Activated CD4-positive, alpha-beta T cell treated with anti-CD3 and anti-CD28 coated beads, Interleukin-2, amount 50 U/mL, for 4 hours (primary cell): ENCODE data around the gene GRK1.

ENCODE experiments used
- DNase-seq, 2 experiments: peaks; one replicate each; pipeline ENCODE4 v3.0.0-alpha.2; 2020

The GRK1 gene

DNA sequence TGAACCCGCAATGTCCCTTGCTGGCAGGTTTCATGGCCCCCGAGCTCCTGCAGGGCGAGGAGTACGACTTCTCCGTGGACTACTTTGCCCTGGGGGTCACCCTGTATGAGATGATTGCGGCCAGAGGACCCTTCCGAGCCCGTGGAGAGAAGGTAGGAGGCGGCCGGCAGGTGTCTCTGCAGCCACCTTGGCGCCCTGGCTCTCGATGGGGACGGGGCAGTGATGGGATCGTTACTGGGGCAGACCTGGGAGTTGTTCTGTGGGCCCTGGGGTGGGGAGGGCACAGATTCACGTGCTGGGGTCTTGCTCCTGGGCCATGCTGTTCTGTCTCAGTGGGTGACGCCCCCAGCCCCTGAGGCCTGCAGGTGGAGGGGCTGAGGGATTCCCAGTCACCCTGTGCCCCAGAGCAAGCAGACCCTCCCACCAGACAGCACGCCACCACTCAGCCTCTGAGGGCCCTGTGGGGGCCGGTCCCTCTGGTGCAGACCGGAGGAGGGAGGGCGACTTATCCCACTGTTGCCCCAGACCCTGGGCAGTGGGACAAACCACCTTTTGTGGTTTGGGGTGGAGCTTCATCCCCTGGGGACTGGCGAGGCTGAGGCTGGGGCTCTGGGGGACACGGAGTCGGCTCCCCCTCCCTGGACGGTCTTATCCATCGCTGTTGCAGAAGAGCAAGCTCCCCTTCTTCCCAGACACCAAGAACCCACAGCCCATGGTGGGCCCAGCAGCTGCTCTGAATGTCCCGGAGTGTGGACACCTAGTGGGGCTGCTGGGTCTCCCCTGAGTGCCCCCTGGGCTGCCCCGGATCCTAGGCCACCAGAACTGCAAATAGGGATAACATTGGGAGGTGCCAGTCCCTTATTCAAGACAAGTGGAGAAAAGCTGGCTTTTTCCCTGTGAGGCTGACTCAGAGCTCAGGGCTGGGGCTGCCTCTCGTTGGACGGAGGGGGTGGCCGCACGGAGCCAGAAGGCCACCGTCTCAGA lies 64.5 kb downstream of the GRK1 start:
- DNase-seq, result no peak

GRCh38 chr13:113732176-113732960 lies 65.3 kb downstream of the GRK1 start:
- no peak for DNase-seq

- no peak for DNase-seq
Observed at GRCh38 chr13:113732961-113733950, 66.2 kb downstream of the GRK1 start.

DNA sequence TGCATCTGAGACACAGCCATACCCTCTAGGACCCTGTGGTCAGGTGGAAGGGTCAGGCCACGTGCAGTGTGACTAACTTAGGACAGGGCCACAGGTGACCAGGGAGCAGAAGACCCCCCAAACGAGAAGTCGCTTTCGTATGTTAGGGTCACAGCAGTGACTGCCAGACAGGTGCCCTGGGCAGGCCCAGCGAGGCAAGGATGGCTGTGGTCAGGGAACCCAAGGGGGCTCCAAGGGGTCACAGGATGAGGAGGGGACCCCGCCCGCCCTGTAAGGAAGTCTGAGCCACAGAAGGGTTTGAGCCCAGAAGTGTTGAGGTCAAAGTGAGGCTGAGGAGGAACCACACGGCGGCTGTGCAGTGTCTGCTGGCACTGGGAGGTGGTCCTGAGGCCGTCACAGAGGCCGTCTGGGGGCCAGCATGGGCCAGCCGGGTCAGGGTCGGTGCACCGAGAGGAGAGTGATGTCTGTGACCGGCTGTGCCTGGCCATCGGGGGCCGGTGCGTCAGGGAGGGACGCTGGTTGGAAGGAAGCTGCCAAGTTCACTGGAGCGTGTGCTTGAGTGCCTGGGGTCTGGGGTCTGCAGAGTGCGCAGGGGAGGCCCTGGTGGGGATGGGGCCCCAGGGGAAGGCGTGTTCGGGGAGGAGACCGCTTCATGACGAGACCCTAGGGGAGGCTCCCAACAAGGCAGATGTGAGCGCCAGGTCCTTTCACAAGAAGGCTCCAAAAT lies 67.2 kb downstream of the GRK1 start:
- no peak for DNase-seq

DNA sequence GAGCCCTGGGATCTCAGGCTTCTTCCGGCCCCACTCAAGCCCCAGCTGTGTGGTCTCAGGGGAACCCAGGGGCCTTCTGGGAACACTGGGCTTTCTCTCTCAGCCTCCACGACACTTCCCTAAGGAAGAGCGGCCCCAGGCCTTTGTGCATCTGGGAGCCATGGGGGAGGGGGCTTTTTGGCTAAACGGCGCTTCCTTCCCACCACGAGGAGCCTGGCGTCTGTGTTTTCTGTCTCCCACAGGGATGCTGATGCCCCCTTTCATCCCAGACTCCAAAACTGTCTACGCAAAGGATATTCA lies 67.8 kb downstream of the GRK1 start:
- DNase-seq, result no peak

- no peak for DNase-seq
Observed at GRCh38 chr13:113735194-113735593, 68.2 kb downstream of the GRK1 start.

DNA sequence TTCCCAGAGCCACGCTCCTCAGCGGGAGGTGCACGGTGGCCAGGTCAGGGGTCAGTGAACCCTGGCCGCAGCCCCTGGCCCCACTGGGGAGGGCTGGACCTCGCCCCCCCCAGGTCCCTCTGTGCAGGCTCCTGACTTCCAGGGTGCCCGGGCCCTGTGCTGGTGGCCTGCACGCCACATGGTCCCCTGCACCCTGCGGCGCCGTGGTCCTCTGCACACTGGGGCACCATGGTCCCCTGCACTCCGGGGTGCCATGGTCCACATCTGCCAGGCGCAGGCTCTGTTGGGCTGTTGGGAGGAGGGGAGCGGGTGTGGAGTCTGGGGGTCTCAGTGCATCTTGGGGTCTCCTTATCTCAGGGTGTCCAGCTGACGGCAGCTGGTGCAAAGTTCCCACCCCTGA lies 68.7 kb downstream of the GRK1 start:
- DNase-seq, result no peak

DNA sequence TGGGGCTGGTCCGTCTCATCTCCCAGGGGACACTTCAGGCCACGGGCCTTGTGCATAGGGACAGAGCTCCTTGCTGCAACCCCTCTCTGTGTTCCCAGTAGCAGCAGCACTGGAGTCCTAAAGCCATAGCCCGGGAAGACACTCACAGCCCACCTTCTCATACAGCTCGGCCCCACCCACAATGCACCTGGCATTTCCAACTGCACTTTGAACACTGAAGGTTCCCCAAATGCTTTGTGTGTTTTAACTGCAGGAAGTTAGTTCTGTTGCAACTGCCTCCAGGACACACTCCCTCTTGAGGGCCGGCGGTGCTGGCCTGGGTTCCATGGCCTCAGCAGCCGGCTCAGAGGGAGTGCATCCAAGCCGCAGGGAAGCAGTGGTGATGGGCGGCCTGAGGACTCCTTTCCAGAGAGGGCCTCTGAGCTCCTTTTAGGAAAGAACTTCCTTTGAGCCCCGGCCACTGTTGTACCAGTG lies 69.3 kb downstream of the GRK1 start:
- DNase-seq, result no peak

GRCh38 chr13:113737803-113738202 lies 70.8 kb downstream of the GRK1 start:
- no peak for DNase-seq

GRCh38 chr13:113739527-113740285 lies 72.7 kb downstream of the GRK1 start:
- DNase-seq, result no peak

DNA sequence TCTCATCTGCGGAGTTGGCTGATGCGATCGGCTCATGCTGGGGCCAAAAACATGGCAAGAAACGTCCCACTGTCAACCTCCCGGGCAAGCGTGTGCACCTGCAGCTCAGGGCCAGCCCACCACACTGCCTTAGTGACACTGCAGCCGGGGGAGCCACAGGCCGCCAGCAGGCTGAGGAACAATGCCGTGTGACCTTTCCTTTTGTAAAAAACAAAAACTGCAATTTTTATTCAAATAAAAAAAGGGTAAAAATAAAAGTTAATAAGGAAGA lies 73.2 kb downstream of the GRK1 start:
- no peak for DNase-seq

GRCh38 chr13:113740661-113741060 lies 73.6 kb downstream of the GRK1 start:
- no peak for DNase-seq

- no peak for DNase-seq
Observed at GRCh38 chr13:113741191-113741668, 74.2 kb downstream of the GRK1 start.

GRCh38 chr13:113742000-113742441 lies 75.0 kb downstream of the GRK1 start:
- no peak for DNase-seq

DNA sequence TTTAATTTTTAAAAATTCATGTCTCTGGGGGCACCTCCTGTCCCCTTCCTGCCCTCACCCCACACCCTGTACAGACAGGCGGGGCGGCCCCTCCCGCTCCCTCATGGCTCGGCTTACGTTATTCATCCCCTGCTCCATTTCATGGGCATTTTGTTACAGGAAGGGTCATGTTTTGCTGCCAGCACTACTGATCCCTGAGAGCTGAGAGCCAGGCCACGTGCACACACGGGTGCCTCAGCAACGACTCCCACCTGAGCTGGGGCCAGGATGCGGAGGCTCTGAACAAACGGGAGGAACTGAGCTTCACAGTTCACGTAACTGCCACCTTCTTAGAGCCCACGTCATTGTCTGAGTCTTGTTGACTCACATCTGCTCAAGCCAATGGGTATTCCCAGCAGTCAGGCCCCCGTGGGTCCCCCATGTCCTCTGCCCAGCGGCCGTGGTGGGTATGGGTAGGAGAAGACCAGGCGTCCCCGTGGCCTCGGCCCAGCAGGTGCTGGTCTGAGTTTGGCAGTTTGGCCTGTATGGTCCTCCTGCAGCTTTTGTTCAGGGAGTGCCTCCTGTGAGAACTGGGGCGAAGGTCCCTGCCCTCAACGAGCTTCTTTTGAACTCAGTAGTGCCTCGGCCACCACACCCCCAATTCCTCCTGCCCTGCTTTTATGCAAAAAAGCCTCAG lies 75.6 kb downstream of the GRK1 start:
- no peak for DNase-seq

DNA sequence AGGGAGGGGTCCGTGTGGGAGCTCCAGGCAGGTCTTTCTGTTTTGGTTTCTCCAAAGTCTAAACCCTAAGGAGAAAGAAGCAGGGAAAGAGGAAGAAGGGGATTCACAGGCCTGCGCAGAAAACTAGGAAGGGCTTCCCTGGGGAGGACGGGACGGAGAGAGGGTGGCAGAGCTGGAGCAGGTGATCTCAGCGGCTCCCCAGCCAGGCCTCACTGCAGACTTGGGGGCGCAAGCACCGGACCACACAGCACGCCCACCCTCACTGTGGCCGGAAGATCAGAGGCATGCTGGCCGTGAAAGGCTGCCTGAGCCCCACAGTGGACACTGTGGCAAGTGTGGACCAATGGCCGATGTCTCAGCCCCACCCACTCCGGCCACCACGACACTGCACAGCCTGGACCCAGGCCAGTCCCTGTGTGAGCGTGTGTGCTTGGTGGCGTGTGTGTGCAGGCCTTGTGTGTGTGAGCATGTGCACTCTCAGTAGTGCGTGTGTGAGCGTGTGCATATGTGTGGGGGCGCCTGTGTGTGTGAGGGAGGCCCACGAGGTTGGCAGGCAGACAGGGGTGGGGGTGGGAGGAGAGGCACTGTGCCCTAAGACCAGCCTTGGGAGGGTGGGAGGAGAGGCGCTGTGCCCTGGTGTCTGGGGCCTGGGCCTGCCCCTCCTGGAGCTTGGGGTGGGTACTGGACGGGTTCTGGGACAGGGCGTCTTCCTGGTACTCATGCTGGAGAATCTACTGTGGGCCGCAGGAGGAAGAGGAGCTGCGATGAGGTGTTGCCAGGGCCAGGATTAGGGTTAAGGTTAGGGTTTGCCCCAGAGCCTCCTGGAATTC lies 76.6 kb downstream of the GRK1 start:
- no peak for DNase-seq

- DNase-seq, result no peak
Observed at GRCh38 chr13:113744197-113745000, 77.4 kb downstream of the GRK1 start.

DNA sequence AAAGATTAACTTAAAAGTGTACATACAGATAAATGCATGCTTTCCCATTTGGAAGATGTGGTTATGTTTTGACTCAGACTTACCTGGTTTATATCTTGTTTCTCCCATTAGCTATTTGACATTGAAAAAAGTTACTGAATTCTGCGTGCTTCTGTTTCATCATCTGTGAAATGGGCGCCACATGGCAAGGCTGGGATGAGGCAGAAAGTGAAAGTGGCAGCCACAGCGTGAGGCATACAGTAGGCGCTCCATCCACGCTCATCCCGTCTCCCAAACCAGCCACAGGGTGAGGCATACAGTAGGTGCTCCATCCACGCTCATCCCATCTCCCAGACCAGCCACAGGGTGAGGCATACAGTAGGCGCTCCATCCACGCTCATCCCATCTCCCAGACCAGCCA lies 78.0 kb downstream of the GRK1 start:
- no peak for DNase-seq
